RWPE2 (cell line): ENCODE results near the gene AMIGO1.

Experiments
- ATAC-seq: fragments of 200-7000 bp; cut with Tn5 transposase; 3 replicates; pipeline ENCODE4 v1.9.1; 2021; ENCODE audit warnings: low read depth
- DNase-seq: peaks from one replicate; pipeline ENCODE4 v3.0.0-alpha.2; 2020; ENCODE audit warnings: low spot score
- H3K27ac ChIP-seq: fragments of 450-650 bp; 2 replicates; pipeline ENCODE4 v1.5.1; 2017; ENCODE audit warnings: mild to moderate bottlenecking; ENCODE audit not compliant: poor library complexity, severe bottlenecking
- H3K27me3 ChIP-seq: fragments of 250-450 bp; sonication (Bioruptor Pico); 2 replicates; pipeline ENCODE4 v1.5.1; 2021; ENCODE audit warnings: mild to moderate bottlenecking, moderate library complexity; ENCODE audit not compliant: insufficient read depth, poor library complexity, severe bottlenecking
- H3K36me3 ChIP-seq: fragments of 250-450 bp; sonication (Bioruptor Pico); 2 replicates; pipeline ENCODE4 v1.5.1; 2020; ENCODE audit warnings: low read depth, mild to moderate bottlenecking, moderate library complexity
- H3K4me1 ChIP-seq: fragments of 250-450 bp; sonication (Bioruptor Pico); 2 replicates; pipeline ENCODE4 v1.5.1; 2021; ENCODE audit warnings: mild to moderate bottlenecking, moderate library complexity; ENCODE audit not compliant: insufficient read depth, poor library complexity, severe bottlenecking
- H3K4me3 ChIP-seq: fragments of 250-450 bp; sonication (Bioruptor Pico); 2 replicates; pipeline ENCODE4 v1.5.1; 2021; ENCODE audit warnings: mild to moderate bottlenecking, moderate library complexity; ENCODE audit not compliant: severe bottlenecking
- H3K9me3 ChIP-seq: fragments of 250-450 bp; sonication (Bioruptor Pico); 2 replicates; pipeline ENCODE4 v1.5.1; 2021; ENCODE audit warnings: mild to moderate bottlenecking, moderate library complexity; ENCODE audit not compliant: severe bottlenecking
- TF ChIP-seq, protein P1 (sequence below): fragments of 450-650 bp; IDR thresholded peaks from one replicate; pipeline ENCODE4 v1.5.1; 2017; ENCODE audit warnings: mild to moderate bottlenecking, moderate library complexity; ENCODE audit not compliant: poor library complexity, severe bottlenecking

Gene AMIGO1

DNA sequence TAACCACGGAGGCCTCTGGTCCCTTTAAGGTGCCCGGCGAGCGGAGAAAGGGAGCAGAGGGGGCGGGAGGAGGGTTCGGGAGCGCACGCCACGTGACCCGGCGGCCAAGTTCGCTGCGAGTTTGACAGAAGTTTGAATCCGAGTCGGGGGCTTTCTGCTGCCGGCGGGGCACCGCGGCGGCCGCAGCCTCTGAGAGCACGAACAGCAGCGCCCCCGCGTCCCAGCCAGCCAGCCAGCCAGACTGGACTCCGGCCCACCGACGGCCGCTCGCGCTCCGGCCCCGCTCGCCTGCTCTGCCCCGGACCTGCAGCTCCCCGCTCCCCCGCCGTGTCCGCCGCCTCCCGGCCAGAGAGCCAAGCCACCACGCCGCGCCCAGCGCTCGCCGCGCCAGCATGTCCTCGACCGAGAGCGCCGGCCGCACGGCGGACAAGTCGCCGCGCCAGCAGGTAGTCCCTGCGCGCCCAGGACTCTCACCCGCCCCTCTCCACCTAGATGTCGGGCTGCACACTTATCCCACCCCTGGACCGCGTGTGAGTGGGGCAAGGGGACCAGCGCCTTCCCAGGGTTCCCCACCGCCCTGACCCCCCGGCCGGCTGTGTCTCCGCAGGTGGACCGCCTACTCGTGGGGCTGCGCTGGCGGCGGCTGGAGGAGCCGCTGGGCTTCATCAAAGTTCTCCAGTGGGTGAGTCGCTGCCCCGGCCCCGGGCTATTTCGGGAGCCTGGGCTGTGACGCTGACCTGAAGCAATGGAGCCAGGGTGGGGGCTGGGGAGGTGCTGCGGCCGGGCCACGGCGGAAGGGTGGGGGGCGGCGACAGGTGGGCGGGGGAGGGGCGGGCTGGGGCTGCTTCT is 42.9 kb downstream of the AMIGO1 start, which contains the start of gene SYPL2:
TSS of gene SYPL2 (plus strand) at position 95 of the 849 bp plus-strand sequence. CDS start at position 393, 298 bp downstream.
- H3K9me3 ChIP-seq: no peaks in the 10 kb centered on the region
- H3K4me3 ChIP-seq: peak within 1 kb of the TSS; percentile 26
- TF ChIP-seq, protein P1, sequence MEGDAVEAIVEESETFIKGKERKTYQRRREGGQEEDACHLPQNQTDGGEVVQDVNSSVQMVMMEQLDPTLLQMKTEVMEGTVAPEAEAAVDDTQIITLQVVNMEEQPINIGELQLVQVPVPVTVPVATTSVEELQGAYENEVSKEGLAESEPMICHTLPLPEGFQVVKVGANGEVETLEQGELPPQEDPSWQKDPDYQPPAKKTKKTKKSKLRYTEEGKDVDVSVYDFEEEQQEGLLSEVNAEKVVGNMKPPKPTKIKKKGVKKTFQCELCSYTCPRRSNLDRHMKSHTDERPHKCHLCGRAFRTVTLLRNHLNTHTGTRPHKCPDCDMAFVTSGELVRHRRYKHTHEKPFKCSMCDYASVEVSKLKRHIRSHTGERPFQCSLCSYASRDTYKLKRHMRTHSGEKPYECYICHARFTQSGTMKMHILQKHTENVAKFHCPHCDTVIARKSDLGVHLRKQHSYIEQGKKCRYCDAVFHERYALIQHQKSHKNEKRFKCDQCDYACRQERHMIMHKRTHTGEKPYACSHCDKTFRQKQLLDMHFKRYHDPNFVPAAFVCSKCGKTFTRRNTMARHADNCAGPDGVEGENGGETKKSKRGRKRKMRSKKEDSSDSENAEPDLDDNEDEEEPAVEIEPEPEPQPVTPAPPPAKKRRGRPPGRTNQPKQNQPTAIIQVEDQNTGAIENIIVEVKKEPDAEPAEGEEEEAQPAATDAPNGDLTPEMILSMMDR: no peak
- peaks cover 88% of the 10 kb centered on the region for H3K27me3 ChIP-seq
- H3K27ac ChIP-seq: no peak within 1 kb of the TSS
- no peaks in the 10 kb centered on the region for H3K4me1 ChIP-seq
- ATAC-seq (peak; percentile 66), DNase-seq (no peak)
- H3K36me3 ChIP-seq: no peaks in the 10 kb centered on the region

DNA sequence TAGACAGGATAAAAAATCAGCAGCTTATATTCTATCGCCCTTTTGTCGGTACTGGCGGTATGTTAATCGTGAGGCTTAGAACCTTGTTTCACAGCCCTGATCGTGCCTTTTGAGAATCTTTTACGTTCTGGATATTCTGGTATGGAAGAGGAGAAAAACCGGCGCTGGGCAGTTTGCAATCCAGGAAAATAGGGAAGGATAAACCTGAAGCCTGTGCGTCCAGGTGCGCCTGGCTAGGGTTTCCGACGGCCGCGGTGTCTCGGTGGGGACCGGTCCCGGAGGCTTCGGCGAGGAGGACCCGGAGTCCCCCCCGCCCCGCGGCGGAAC is 43.4 kb downstream of the AMIGO1 start:
- H3K27me3 ChIP-seq: peaks cover 82% of the 10 kb centered on the region
- peak overlapping the region; percentile 26 for H3K4me3 ChIP-seq
- H3K36me3 ChIP-seq: no peaks in the 10 kb centered on the region

DNA sequence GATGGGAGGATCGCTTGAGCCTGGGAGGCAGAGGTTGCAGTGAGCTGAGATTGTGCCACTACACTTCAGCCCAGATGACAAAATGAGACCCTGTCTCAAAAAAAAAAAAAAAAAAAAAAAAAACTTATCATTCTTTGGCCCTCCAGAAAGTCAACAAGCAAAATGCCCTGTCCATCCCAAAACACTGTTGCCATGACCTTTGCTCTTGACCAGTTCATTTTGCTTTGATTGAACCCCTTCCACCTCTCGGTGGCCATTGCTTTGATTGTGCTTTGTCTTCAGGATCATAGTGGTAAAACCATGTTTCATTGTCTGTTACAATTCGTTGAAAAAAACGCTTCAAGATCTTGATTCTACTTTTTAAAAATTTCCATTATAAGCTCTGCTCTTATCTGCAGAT is 51.7 kb downstream of the AMIGO1 start:
- peaks cover 23% of the 10 kb centered on the region for H3K27me3 ChIP-seq
- TF ChIP-seq, protein P1: no peak
- DNase-seq (no peak), ATAC-seq (no peak)
- H3K4me1 ChIP-seq: no peaks in the 10 kb centered on the region
- no peak overlapping the region for H3K27ac ChIP-seq
- H3K9me3 ChIP-seq: no peaks in the 10 kb centered on the region
- H3K4me3 ChIP-seq: no peak overlapping the region
- H3K36me3 ChIP-seq: no peaks in the 10 kb centered on the region

More for the DNA sequence above, 43.4 kb downstream of the AMIGO1 start:
- no peak for DNase-seq
- no peaks in the 10 kb centered on the region for H3K4me1 ChIP-seq
- TF ChIP-seq, protein P1: no peak
- no peak; the same call in 2 of the 3 replicates for ATAC-seq
- no peak overlapping the region for H3K27ac ChIP-seq
- H3K9me3 ChIP-seq: no peaks in the 10 kb centered on the region

DNA sequence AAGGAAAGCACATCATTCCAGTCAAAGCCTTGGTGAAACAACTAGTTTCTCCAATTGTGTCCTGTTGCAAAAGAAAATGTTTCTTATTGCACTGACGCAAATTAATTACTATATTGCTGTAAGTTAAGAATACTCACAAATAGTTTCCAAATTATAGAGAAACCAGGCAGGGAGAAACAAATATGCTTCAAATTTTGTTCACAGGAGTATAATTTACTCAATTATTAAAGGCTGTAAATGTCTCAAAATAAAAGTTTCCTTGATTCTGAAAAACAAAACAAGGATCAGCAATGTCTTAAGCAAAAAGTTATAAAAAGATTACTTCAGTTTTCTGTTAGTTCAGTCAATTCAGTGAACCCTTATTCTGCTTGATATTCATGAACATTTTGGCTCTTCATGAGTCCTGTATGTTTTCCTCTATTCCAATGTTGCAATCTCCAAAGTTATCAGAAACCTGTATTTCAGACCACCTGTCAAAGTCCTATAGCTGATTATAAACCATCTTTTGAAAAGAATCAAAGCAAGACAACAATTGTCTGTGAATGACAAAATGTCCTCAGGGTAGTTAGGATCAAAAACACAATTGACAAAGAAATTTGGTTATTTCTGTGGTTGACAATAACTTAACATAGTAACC is 54.9 kb downstream of the AMIGO1 start:
- ATAC-seq (no peak), DNase-seq (no peak)
- Histone ChIP-seq H3K36me3 (no peaks in the 10 kb centered on the region), H3K4me1 (no peaks in the 10 kb centered on the region), H3K27me3 (peaks cover 14% of the 10 kb centered on the region), H3K4me3 (no peak overlapping the region), H3K9me3 (no peaks in the 10 kb centered on the region), H3K27ac (no peak overlapping the region)
- TF ChIP-seq, protein P1: no peak
